M059J (cell line): ENCODE results near the gene DNAJC9. TPM values are rescaled to one million over a fixed set of nuclear protein-coding genes. Genes with fewer than 3 reads are reported as not detected.

Experiments used
- total RNA-seq: library from RNA; depleted of rRNA; stranded (reverse); fragments of >200 nt; shearing (Covaris generic); gene quantifications from 2 replicates; pipeline ENCODE4 v1.2.3, GENCODE V29; 2014; rRNA removed

DNAJC9 gene
- total RNA-seq, 1 experiment from 2014 or later, result 63.3 TPM

Other genes starting within 250 kb of the DNAJC9 start
- gene P4HA1, start 150.4 kb downstream of the DNAJC9 start, total RNA-seq, result 165 and 206 TPM in 2 replicates
- not detected in 2 replicates for gene NUDT13, start 136.8 kb downstream of the DNAJC9 start, total RNA-seq
- gene ECD, start 79.2 kb downstream of the DNAJC9 start, total RNA-seq, result 34.4 and 34.5 TPM in 2 replicates
- gene FAM149B1, start 79.1 kb downstream of the DNAJC9 start, total RNA-seq, result 6.8 and 10.3 TPM in 2 replicates
- 54.2 and 66.5 TPM in 2 replicates for gene MRPS16, start 5.4 kb upstream of the DNAJC9 start, total RNA-seq
- gene CFAP70, start 111.6 kb upstream of the DNAJC9 start, total RNA-seq, result not detected in 2 replicates
- 121 and 151 TPM in 2 replicates for gene ANXA7, start 166.8 kb upstream of the DNAJC9 start, total RNA-seq
- 0.10 TPM in 1 of 2 replicates, not detected in the other for gene MSS51, start 186.3 kb upstream of the DNAJC9 start, total RNA-seq
- gene PPP3CB, start 248.8 kb upstream of the DNAJC9 start, total RNA-seq, result 8.3 and 16.9 TPM in 2 replicates